ENCODE measurements around the gene DSEL. TPM values are rescaled to one million over a fixed set of nuclear protein-coding genes. Genes with fewer than 3 reads are reported as not detected.

The DSEL gene
- total RNA-seq, 1 donor from 2014 or later, result 0.07 TPM

GRCh38 chr18:67540559-67540958 is 24.0 kb upstream of the DSEL start:
- CTCF ChIA-PET, result no interaction called here
- no peak for ATAC-seq (ENCODE audit: low read depth)

GRCh38 chr18:67531929-67532328 is 15.4 kb upstream of the DSEL start:
- Mint-ChIP-seq H3K4me1 (no peaks in the 10 kb centered on the region), H3K9me3 (no peaks in the 10 kb centered on the region), H3K27ac (no peak overlapping the region), H3K27me3 (no peaks in the 10 kb centered on the region), H3K36me3 (ENCODE audit: low read depth) (no peaks in the 10 kb centered on the region), H3K4me3 (no peak overlapping the region)
- POLR2A ChIA-PET, result no interaction called here
- DNase-seq (no peak), ATAC-seq (ENCODE audit: low read depth) (no peak)
- intact Hi-C loops (cut with micrococcal nuclease), result no loop called here
- TF ChIP-seq CTCF (IDR thresholded peaks at IDR 0.05), result no peak
- CTCF ChIA-PET, result no interaction called here

More at GRCh38 chr18:67540559-67540958, 24.0 kb upstream of the DSEL start:
- POLR2A ChIA-PET, result no interaction called here
- Mint-ChIP-seq H3K4me1 (no peaks in the 10 kb centered on the region), H3K27me3 (no peaks in the 10 kb centered on the region), H3K4me3 (no peak overlapping the region), H3K27ac (no peak overlapping the region), H3K9me3 (no peaks in the 10 kb centered on the region), H3K36me3 (ENCODE audit: low read depth) (no peaks in the 10 kb centered on the region)
- intact Hi-C loops (cut with micrococcal nuclease), result no loop called here
- no peak for TF ChIP-seq CTCF (IDR thresholded peaks at IDR 0.05)
- no peak for DNase-seq

- ChIA-PET POLR2A (interaction anchor here (0.7 kb wide), 1 partner anchor 24 kb away, joined by 3 read pairs; no protein-coding TSS in a partner anchor), CTCF (no interaction called here)
- H3K4me1 Mint-ChIP-seq, result no peaks in the 10 kb centered on the region
- intact Hi-C loops (cut with micrococcal nuclease), result no loop called here
- no peaks in the 10 kb centered on the region for H3K9me3 Mint-ChIP-seq
- DNase-seq, result no peak
- ATAC-seq (ENCODE audit: low read depth), result no peak
- no peak overlapping the region for H3K4me3 Mint-ChIP-seq
- no peak for TF ChIP-seq CTCF (IDR thresholded peaks at IDR 0.05)
- H3K27ac Mint-ChIP-seq, result no peak overlapping the region
- H3K27me3 Mint-ChIP-seq, result peaks cover 16% of the 10 kb centered on the region
- H3K36me3 Mint-ChIP-seq (ENCODE audit: low read depth), result no peaks in the 10 kb centered on the region
Observed at GRCh38 chr18:67525328-67526099, 9.0 kb upstream of the DSEL start.

- H3K4me1 Mint-ChIP-seq, result peaks cover 18% of the 10 kb centered on the region
- CTCF ChIA-PET, result no interaction called here
- H3K4me3 Mint-ChIP-seq, result no peak overlapping the region
- no peaks in the 10 kb centered on the region for H3K36me3 Mint-ChIP-seq (ENCODE audit: low read depth)
- TF ChIP-seq CTCF (IDR thresholded peaks at IDR 0.05), result no peak
- H3K27ac Mint-ChIP-seq, result no peak overlapping the region
- DNase-seq (no peak), ATAC-seq (ENCODE audit: low read depth) (no peak)
- no peaks in the 10 kb centered on the region for H3K9me3 Mint-ChIP-seq
- POLR2A ChIA-PET, result no interaction called here
- H3K27me3 Mint-ChIP-seq, result peaks cover 25% of the 10 kb centered on the region
- intact Hi-C loops (cut with micrococcal nuclease), result no loop called here
Observed at GRCh38 chr18:67520351-67520921, 3.9 kb upstream of the DSEL start.

GRCh38 chr18:67519592-67519991 is 3.1 kb upstream of the DSEL start:
- no peak for TF ChIP-seq CTCF (IDR thresholded peaks at IDR 0.05)
- ATAC-seq (ENCODE audit: low read depth) (no peak), DNase-seq (no peak)
- peaks cover 19% of the 10 kb centered on the region for H3K4me1 Mint-ChIP-seq
- intact Hi-C loops (cut with micrococcal nuclease), result loop anchor here (5.0 kb wide), 2 partner anchors 302 to 1218 kb away; no protein-coding TSS in a partner anchor
- ChIA-PET POLR2A (no interaction called here), CTCF (no interaction called here)
- no peak overlapping the region for H3K27ac Mint-ChIP-seq
- peaks cover 25% of the 10 kb centered on the region for H3K27me3 Mint-ChIP-seq
- H3K36me3 Mint-ChIP-seq (ENCODE audit: low read depth), result no peaks in the 10 kb centered on the region
- no peak overlapping the region for H3K4me3 Mint-ChIP-seq
- no peaks in the 10 kb centered on the region for H3K9me3 Mint-ChIP-seq

Data from activated B cell treated with CpG ODN at 0.5 μM for 24 hours (primary cell).